Vagina (tissue), 2 donors: Measurements from ENCODE around the gene KL. TPM values are rescaled to one million over a fixed set of nuclear protein-coding genes. Genes with fewer than 3 reads are reported as not detected.

ENCODE experiments used
- DNase-seq, 2 donors: peaks; one replicate each; pipeline ENCODE4 v3.0.0-alpha.2; 2017; ENCODE audit errors: extremely low spot score in 2 of 2
- H3K27ac ChIP-seq: fragments of 200-600 bp; sonication (generic); one replicate; pipeline ENCODE4 v1.5.1; 2019
- H3K27me3 ChIP-seq: fragments of 200-600 bp; sonication (generic); one replicate; pipeline ENCODE4 v1.5.1; 2019
- H3K36me3 ChIP-seq, 2 donors: fragments of 200-600 bp; sonication (generic); one replicate each; pipeline ENCODE4 v1.5.1; 2017 to 2019
- H3K4me1 ChIP-seq: fragments of 200-600 bp; sonication (generic); one replicate; pipeline ENCODE4 v1.5.1; 2019
- H3K4me3 ChIP-seq, 2 donors: fragments of 200-600 bp; sonication (generic); 1 replicate in 1 of 2; 2 replicates in 1 of 2; pipeline ENCODE4 v1.5.1; 2016 to 2019
- H3K9me3 ChIP-seq: fragments of 200-600 bp; sonication (generic); one replicate; pipeline ENCODE4 v1.5.1; 2019
- CTCF ChIP-seq, 3 experiments: fragments of 450-650 bp in 2 of 3; fragments of 200-600 bp in 1 of 3; sonication (generic) in 1 of 3; IDR thresholded peaks; one replicate each; pipeline ENCODE4 v1.5.1; 2017 to 2019; ENCODE audit warnings: antibody characterized with exemption in 3 of 3, mild to moderate bottlenecking in 2 of 3, moderate library complexity in 2 of 3
- POLR2A ChIP-seq, 2 donors: fragments of 450-650 bp; IDR thresholded peaks; one replicate each; pipeline ENCODE4 v1.6.1; 2017; ENCODE audit warnings: antibody characterized with exemption in 2 of 2, mild to moderate bottlenecking in 2 of 2, moderate library complexity in 2 of 2
- POLR2AphosphoS5 ChIP-seq, 2 donors: sonication (generic); formaldehyde crosslinking; IDR thresholded peaks; one replicate each; pipeline ENCODE4 v1.9.0; 2017; ENCODE audit warnings: antibody characterized with exemption in 2 of 2, mild to moderate bottlenecking in 2 of 2, low read depth in 1 of 2; ENCODE audit not compliant: insufficient read depth in 1 of 2
- intact Hi-C: fragments of 100-400 bp; cut with DNase I; formaldehyde crosslinking; loops from one replicate; pipeline ENCODE4 v1.15.1; 2023
- total RNA-seq: library from RNA; depleted of rRNA; stranded (reverse); fragments of >200 nt; gene quantifications from one replicate; pipeline ENCODE4 v1.2.3, GENCODE V29; 2016

The KL gene
- total RNA-seq, 1 donor from 2014 or later, result 1.7 TPM

- Histone ChIP-seq H3K9me3 (no peaks in the 10 kb centered on the region), H3K4me1 (no peaks in the 10 kb centered on the region), H3K36me3 (peaks cover 0 to 6% of the 10 kb centered on the region in 2 donors), H3K27ac (no peak overlapping the region), H3K4me3 (no peak overlapping the region), H3K27me3 (no peaks in the 10 kb centered on the region)
- DNase-seq, result no peak
- TF ChIP-seq POLR2A (IDR thresholded peaks at IDR 0.05) (no peak), CTCF (IDR thresholded peaks at IDR 0.05) (no peak), POLR2AphosphoS5 (IDR thresholded peaks at IDR 0.05; ENCODE audit: insufficient read depth in 1 of 2, low read depth in 1 of 2) (no peak)
- intact Hi-C loops, result no loop called here
Observed at GRCh38 chr13:33099860-33100259, 83.6 kb downstream of the KL start.

- no peaks in the 10 kb centered on the region for H3K27me3 ChIP-seq
- intact Hi-C loops, result no loop called here
- H3K9me3 ChIP-seq, result no peaks in the 10 kb centered on the region
- H3K36me3 ChIP-seq, result peaks cover 0 to 14% of the 10 kb centered on the region in 2 donors
- DNase-seq, result no peak
- no peak overlapping the region for H3K4me3 ChIP-seq
- H3K27ac ChIP-seq, result no peak overlapping the region
- no peaks in the 10 kb centered on the region for H3K4me1 ChIP-seq
- TF ChIP-seq POLR2AphosphoS5 (IDR thresholded peaks at IDR 0.05; ENCODE audit: insufficient read depth in 1 of 2, low read depth in 1 of 2) (no peak), POLR2A (IDR thresholded peaks at IDR 0.05) (no peak), CTCF (IDR thresholded peaks at IDR 0.05) (no peak)
Observed at GRCh38 chr13:33100886-33101285, 84.7 kb downstream of the KL start.

DNA sequence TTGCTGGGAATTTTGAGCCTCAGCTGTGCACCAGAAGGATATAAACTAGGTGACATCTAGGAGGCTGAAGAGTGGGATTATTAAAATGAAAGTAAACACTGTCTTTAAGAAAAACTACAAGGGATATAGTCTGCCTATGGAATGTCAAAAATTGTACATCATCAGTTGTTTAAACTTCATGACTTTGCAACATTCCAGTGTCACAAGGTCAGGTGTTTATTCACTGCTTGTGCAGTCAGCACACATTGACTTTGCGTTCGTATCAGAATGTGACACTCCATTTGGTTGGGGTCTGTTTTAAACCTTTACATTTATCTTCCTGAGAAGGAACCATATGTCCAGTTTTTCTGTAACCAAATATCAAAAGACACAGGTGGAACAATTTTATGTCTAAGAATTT lies 85.6 kb downstream of the KL start:
- H3K27me3 ChIP-seq, result no peaks in the 10 kb centered on the region
- H3K36me3 ChIP-seq, result peaks cover 0 to 24% of the 10 kb centered on the region in 2 donors
- no peaks in the 10 kb centered on the region for H3K4me1 ChIP-seq
- no peak for DNase-seq
- H3K9me3 ChIP-seq, result no peaks in the 10 kb centered on the region
- TF ChIP-seq CTCF (IDR thresholded peaks at IDR 0.05) (no peak), POLR2A (IDR thresholded peaks at IDR 0.05) (no peak)
- intact Hi-C loops, result no loop called here
- no peak overlapping the region for H3K4me3 ChIP-seq
- no peak overlapping the region for H3K27ac ChIP-seq

DNA sequence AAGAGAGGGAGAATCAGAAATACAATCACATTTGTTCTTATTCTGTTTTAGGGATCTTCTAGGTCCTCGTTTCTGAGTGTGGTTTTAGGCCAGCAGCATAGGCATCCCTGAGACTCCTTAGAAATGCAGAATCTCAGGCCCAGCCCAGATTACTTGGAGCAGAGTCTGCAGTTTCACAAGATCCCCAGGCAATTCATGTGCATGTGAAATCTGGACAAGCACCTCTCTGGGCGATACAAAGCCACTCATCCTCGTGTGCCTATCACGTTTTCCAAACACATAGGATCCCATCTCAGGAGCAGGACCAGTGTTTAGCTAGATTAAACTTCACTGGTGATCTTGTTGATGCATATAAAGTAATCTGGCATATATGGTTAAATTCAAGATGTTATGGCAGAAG lies 87.2 kb downstream of the KL start:
- DNase-seq, result no peak
- H3K4me3 ChIP-seq, result no peak overlapping the region
- no peak overlapping the region for H3K27ac ChIP-seq
- peaks cover 0 to 27% of the 10 kb centered on the region in 2 donors for H3K36me3 ChIP-seq
- no peaks in the 10 kb centered on the region for H3K9me3 ChIP-seq
- H3K4me1 ChIP-seq, result peaks cover 2% of the 10 kb centered on the region
- intact Hi-C loops, result no loop called here
- no peaks in the 10 kb centered on the region for H3K27me3 ChIP-seq
- TF ChIP-seq POLR2AphosphoS5 (IDR thresholded peaks at IDR 0.05; ENCODE audit: insufficient read depth in 1 of 2, low read depth in 1 of 2) (no peak), CTCF (IDR thresholded peaks at IDR 0.05) (no peak), POLR2A (IDR thresholded peaks at IDR 0.05) (no peak)

DNA sequence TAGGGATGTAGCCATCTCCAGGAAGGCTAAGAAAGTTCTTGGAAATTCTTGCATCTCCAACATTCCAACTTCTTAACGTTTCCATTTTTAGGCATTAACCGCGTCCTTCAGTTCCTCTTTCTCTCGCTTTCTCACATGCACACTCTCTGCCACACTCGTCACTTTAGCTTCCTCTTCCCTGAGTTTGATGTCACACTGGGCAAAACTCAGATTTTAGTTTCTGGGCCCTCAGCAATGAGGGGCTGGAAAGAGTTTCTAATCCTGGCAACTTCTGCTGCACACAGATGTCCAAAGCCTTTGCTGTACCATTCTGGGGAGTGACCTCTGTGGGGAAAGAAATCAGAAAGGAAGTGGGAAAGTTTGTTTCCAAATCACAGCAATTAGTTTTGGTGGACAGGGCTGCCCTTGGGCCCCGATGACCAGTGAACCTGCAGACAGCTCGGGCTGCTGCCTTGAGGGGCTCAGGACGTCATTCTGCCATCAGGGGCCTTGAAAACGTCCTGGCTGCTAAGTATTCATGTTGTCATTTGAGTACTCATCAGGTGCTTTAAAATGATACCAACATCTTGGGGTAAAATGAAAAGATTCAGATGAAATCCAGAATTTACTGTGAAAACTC lies 89.3 kb downstream of the KL start:
- H3K9me3 ChIP-seq, result no peaks in the 10 kb centered on the region
- intact Hi-C loops, result no loop called here
- no peaks in the 10 kb centered on the region for H3K27me3 ChIP-seq
- no peak overlapping the region for H3K4me3 ChIP-seq
- TF ChIP-seq CTCF (IDR thresholded peaks at IDR 0.05) (no peak), POLR2A (IDR thresholded peaks at IDR 0.05) (no peak), POLR2AphosphoS5 (IDR thresholded peaks at IDR 0.05; ENCODE audit: insufficient read depth in 1 of 2, low read depth in 1 of 2) (no peak)
- H3K4me1 ChIP-seq, result peaks cover 19% of the 10 kb centered on the region
- H3K36me3 ChIP-seq, result peaks cover 0 to 27% of the 10 kb centered on the region in 2 donors
- H3K27ac ChIP-seq, result no peak overlapping the region
- DNase-seq, result no peak
